ENCODE measurements around the gene PEX16.

PEX16 gene

DNA sequence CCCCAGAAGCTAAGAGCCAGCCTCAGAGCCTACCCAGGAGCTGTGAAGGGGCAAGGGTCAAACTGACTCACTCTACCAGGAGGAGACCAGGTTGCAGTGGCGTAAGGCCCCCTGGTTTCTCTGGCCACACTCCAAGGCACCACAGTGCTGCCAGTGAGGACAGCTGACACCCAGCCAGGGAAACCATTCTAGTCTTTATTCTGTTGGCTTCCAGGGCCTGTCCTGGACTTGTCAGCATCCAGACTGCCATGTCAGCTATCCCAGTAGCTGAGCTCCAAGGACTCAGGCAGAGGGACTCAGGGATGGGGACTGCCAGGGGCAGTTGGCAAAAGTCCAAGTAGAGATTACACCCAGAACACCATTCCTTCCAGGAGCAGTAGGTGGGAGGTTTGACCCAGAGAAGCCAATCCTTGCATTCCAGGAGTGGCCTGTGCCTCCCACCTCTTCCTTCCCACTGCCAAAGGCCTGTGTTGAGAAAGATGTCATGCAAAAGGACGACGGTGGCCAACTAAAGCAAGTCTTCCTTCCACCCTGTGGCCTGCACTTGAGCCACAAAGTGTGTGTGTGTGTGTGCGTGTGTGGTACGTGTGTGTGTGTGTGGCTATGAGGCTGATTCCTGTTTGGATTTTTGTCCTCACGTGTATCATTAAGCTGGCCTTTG is 35.8 kb downstream of the PEX16 start:
- Histone ChIP-seq H3K27me3 (ENCODE audit: insufficient read depth, low read length) (no peaks in the 10 kb centered on the region), H3K36me3 (ENCODE audit: insufficient read depth, low read length) (peaks cover 16% of the 10 kb centered on the region), H3K4me1 (ENCODE audit: insufficient read depth, low read length, severe bottlenecking) (peaks cover 9% of the 10 kb centered on the region), H3K79me2 (ENCODE audit: insufficient read depth, low read length) (no peaks in the 10 kb centered on the region), H3K9me3 (ENCODE audit: low read length) (no peaks in the 10 kb centered on the region), H3K4me2 (ENCODE audit: low read length) (no peak overlapping the region), H3F3A (ENCODE audit: insufficient read depth, low read length) (no peaks in the 10 kb centered on the region), H3K27ac (ENCODE audit: low read depth, low read length, poor library complexity, severe bottlenecking) (no peak overlapping the region), H3K9me2 (ENCODE audit: low read depth, low read length) (no peaks in the 10 kb centered on the region), H2AFZ (ENCODE audit: low read length) (no peak overlapping the region), H3K9ac (ENCODE audit: low read length) (no peak overlapping the region), H3K4me3 (ENCODE audit: low read depth, low read length, poor library complexity, severe bottlenecking) (no peak overlapping the region), H4K20me1 (ENCODE audit: insufficient read depth, low read length) (no peaks in the 10 kb centered on the region)
- TF ChIP-seq CTCF (IDR thresholded peaks at IDR 0.05; ENCODE audit: low read length), result no peak
- TF ChIP-seq EZH2 (IDR thresholded peaks at IDR 0.05; ENCODE audit: borderline replicate concordance, low read length), result no peak

DNA sequence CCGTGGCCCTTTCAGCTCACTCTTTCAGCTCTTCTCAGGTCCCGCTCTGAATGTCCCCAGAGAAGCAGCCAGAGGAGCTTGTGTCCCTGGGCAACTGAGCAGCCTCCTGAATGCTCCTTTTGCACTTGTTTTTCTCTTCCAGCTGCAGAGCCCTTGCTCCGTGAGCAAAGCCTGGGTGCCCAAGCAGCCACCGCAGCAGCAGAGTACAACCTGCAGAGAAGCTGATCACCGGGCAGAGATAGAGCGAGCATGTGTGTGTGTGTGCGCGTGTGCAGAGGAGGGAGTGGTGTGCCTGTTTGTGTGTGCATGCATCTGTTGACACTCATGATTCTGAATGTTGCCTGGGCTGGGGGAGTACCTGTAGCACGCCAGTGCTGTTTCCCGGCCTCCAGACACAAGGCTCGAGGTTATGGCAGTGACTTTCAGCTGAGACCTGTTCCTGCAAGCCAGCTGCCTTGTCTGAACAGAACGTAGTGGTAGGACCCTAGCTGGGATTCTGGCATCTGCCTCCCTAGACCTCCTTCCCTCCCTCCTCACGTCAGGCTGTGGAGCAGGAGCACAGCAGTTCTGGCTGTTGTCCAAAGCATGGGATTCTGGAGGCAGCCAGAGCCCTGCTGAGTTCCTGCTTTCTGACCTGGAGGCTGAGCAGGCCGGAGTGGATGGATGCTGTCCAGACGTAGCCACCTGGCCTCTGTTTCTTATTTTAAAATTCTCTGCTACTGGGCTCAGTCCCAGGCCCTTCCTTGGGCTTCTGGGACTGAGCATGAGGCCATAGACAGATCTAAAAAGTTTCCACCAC is 36.7 kb downstream of the PEX16 start:
- no peak for TF ChIP-seq EZH2 (IDR thresholded peaks at IDR 0.05; ENCODE audit: borderline replicate concordance, low read length)
- TF ChIP-seq CTCF (IDR thresholded peaks at IDR 0.05; ENCODE audit: low read length), result no peak
- no peak overlapping the region for H3K9ac ChIP-seq (ENCODE audit: low read length)
- H3K27me3 ChIP-seq (ENCODE audit: insufficient read depth, low read length), result no peaks in the 10 kb centered on the region
- H3K4me2 ChIP-seq (ENCODE audit: low read length), result no peak overlapping the region
- H3K36me3 ChIP-seq (ENCODE audit: insufficient read depth, low read length), result peaks cover 24% of the 10 kb centered on the region
- H3K27ac ChIP-seq (ENCODE audit: low read depth, low read length, poor library complexity, severe bottlenecking), result no peak overlapping the region
- H3K79me2 ChIP-seq (ENCODE audit: insufficient read depth, low read length), result no peaks in the 10 kb centered on the region
- H3K4me3 ChIP-seq (ENCODE audit: low read depth, low read length, poor library complexity, severe bottlenecking), result no peak overlapping the region
- no peaks in the 10 kb centered on the region for H3K9me2 ChIP-seq (ENCODE audit: low read depth, low read length)
- no peaks in the 10 kb centered on the region for H4K20me1 ChIP-seq (ENCODE audit: insufficient read depth, low read length)
- H2AFZ ChIP-seq (ENCODE audit: low read length), result no peak overlapping the region
- H3K4me1 ChIP-seq (ENCODE audit: insufficient read depth, low read length, severe bottlenecking), result peaks cover 7% of the 10 kb centered on the region
- no peaks in the 10 kb centered on the region for H3F3A ChIP-seq (ENCODE audit: insufficient read depth, low read length)
- H3K9me3 ChIP-seq (ENCODE audit: low read length), result no peaks in the 10 kb centered on the region

DNA sequence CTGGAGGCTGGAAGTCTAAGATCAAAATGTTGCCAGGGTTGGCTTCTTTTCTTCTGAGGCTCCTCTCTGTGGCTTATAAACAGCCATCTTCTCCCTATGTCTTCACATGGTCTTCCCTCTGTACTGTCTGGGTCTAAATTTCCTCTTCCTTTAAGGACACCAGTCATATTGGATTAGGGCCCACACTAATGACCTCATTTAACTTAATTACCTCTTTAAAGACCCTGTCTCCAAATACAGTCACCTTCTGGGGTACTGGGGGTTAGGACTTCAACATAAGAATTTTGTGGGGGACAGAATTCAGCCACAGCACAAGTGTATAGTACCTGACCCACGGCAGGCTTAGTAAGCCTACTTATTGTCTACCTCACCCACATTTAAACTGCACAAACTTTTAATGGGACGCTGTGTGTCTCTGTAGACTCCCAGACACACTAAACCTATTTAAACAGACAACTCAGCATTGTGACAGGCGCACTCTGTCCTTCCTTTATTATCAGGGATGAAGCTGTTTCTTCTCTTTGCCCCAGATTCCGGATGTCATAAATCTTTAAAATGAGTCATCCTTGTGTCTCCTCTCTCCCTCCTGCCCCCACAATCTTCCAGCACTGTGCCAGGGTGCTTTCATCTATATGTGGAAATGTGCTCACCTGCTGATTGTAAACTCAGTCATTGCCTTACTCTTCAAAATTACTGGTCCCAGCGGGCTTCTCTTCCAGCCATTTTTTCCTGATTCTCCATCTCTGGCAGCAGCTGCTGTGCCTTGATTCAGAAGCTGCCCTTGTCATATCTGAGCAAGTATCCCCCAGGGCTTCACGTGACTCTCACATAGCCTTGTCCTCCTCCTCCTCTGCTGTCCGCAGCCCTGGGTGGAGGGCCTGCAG is 37.6 kb downstream of the PEX16 start:
- H3K27me3 ChIP-seq (ENCODE audit: insufficient read depth, low read length), result no peaks in the 10 kb centered on the region
- peaks cover 2% of the 10 kb centered on the region for H3K4me1 ChIP-seq (ENCODE audit: insufficient read depth, low read length, severe bottlenecking)
- no peak overlapping the region for H3K9ac ChIP-seq (ENCODE audit: low read length)
- no peak overlapping the region for H3K4me2 ChIP-seq (ENCODE audit: low read length)
- H4K20me1 ChIP-seq (ENCODE audit: insufficient read depth, low read length), result no peaks in the 10 kb centered on the region
- no peak overlapping the region for H3K27ac ChIP-seq (ENCODE audit: low read depth, low read length, poor library complexity, severe bottlenecking)
- no peak overlapping the region for H3K4me3 ChIP-seq (ENCODE audit: low read depth, low read length, poor library complexity, severe bottlenecking)
- H3K9me3 ChIP-seq (ENCODE audit: low read length), result no peaks in the 10 kb centered on the region
- no peaks in the 10 kb centered on the region for H3F3A ChIP-seq (ENCODE audit: insufficient read depth, low read length)
- TF ChIP-seq CTCF (IDR thresholded peaks at IDR 0.05; ENCODE audit: low read length) (no peak), EZH2 (IDR thresholded peaks at IDR 0.05; ENCODE audit: borderline replicate concordance, low read length) (no peak)
- no peaks in the 10 kb centered on the region for H3K79me2 ChIP-seq (ENCODE audit: insufficient read depth, low read length)
- H2AFZ ChIP-seq (ENCODE audit: low read length), result no peak overlapping the region
- H3K9me2 ChIP-seq (ENCODE audit: low read depth, low read length), result no peaks in the 10 kb centered on the region
- H3K36me3 ChIP-seq (ENCODE audit: insufficient read depth, low read length), result peaks cover 33% of the 10 kb centered on the region

Data from OCI-LY1 (cell line).